Esophagus muscularis mucosa (tissue), 4 donors: Measurements from ENCODE around the gene EEF2K.

Source experiments
- CTCF ChIP-seq, 3 experiments: fragments of 200-600 bp in 2 of 3; fragments of 450-650 bp in 1 of 3; sonication (generic) in 2 of 3; IDR thresholded peaks; one replicate each; pipeline ENCODE4 v1.5.1; 2017 to 2019; ENCODE audit warnings: antibody characterized with exemption in 3 of 3, mild to moderate bottlenecking in 2 of 3, moderate library complexity in 1 of 3
- EP300 ChIP-seq: sonication (generic); formaldehyde crosslinking; IDR thresholded peaks from one replicate; pipeline ENCODE4 v1.6.1; 2017; ENCODE audit warnings: antibody characterized with exemption
- POLR2A ChIP-seq: fragments of 450-650 bp; IDR thresholded peaks from one replicate; pipeline ENCODE4 v1.6.1; 2017; ENCODE audit warnings: antibody characterized with exemption, moderate library complexity, mild to moderate bottlenecking, low read depth
- POLR2AphosphoS5 ChIP-seq, 2 donors: sonication (generic); formaldehyde crosslinking; IDR thresholded peaks; one replicate each; pipeline ENCODE4 v1.6.1; 2017; ENCODE audit warnings: antibody characterized with exemption in 2 of 2

- TF ChIP-seq CTCF (IDR thresholded peaks at IDR 0.05) (no peak), POLR2AphosphoS5 (IDR thresholded peaks at IDR 0.05) (no peak), POLR2A (no peak), EP300 (no peak)
These were observed 40.4 kb upstream of the EEF2K start for GRCh38 chr16:22165508-22166285.
